ENCODE data around the gene KIF16B. TPM values are rescaled to one million over a fixed set of nuclear protein-coding genes. Genes with fewer than 3 reads are reported as not detected.

The KIF16B gene
- polyA plus RNA-seq, 5 donors, result 9.8 to 12.6 (median 10.9) TPM

- DNase-seq, result no peak
Observed at GRCh38 chr20:16437387-16437996, 135.8 kb downstream of the KIF16B start.

GRCh38 chr20:16434062-16434664 is 139.1 kb downstream of the KIF16B start:
- no peak for DNase-seq

GRCh38 chr20:16433293-16433580 is 140.0 kb downstream of the KIF16B start:
- no peak for DNase-seq

- no peak for DNase-seq
Observed at GRCh38 chr20:16432466-16433292, 140.6 kb downstream of the KIF16B start.

- no peak for DNase-seq
Observed at GRCh38 chr20:16428112-16428511, 145.1 kb downstream of the KIF16B start.

GRCh38 chr20:16427571-16427970 is 145.7 kb downstream of the KIF16B start:
- DNase-seq, result no peak

- no peak for DNase-seq
Observed at GRCh38 chr20:16424780-16425179, 148.5 kb downstream of the KIF16B start.

- DNase-seq, result no peak
Observed at GRCh38 chr20:16423311-16424212, 149.7 kb downstream of the KIF16B start.

- no peak for DNase-seq
Observed at GRCh38 chr20:16419138-16419715, 154.0 kb downstream of the KIF16B start.

- DNase-seq, result no peak
Observed at GRCh38 chr20:16418616-16419015, 154.6 kb downstream of the KIF16B start.

GRCh38 chr20:16417001-16417400 is 156.2 kb downstream of the KIF16B start:
- DNase-seq, result no peak

GRCh38 chr20:16415071-16416053 is 157.9 kb downstream of the KIF16B start:
- no peak for DNase-seq

- DNase-seq, result peak; percentile 15 to 24
Observed at GRCh38 chr20:16412906-16413305, 160.3 kb downstream of the KIF16B start.

- DNase-seq, result no peak
Observed at GRCh38 chr20:16411361-16411760, 161.9 kb downstream of the KIF16B start.

- no peak for DNase-seq
Observed at GRCh38 chr20:16410626-16411025, 162.6 kb downstream of the KIF16B start.

- DNase-seq, result no peak
Observed at GRCh38 chr20:16408981-16409380, 164.3 kb downstream of the KIF16B start.

- no peak for DNase-seq
Observed at GRCh38 chr20:16407251-16408067, 165.8 kb downstream of the KIF16B start.

GRCh38 chr20:16405254-16405653 is 168.0 kb downstream of the KIF16B start:
- no peak for DNase-seq

GRCh38 chr20:16404640-16405039 is 168.6 kb downstream of the KIF16B start:
- DNase-seq, result no peak

- no peak for DNase-seq
Observed at GRCh38 chr20:16404171-16404570, 169.1 kb downstream of the KIF16B start.

Data from right lung (tissue), 5 donors.